ENCODE results near the gene ENPP4. TPM values are rescaled to one million over a fixed set of nuclear protein-coding genes. Genes with fewer than 3 reads are reported as not detected.
A peak's percentile ranks its signal among the peaks of the same experiment; 100 is the strongest.

The ENPP4 gene
- total RNA-seq, 1 experiment from 2014 or later = 2.8 TPM

DNA sequence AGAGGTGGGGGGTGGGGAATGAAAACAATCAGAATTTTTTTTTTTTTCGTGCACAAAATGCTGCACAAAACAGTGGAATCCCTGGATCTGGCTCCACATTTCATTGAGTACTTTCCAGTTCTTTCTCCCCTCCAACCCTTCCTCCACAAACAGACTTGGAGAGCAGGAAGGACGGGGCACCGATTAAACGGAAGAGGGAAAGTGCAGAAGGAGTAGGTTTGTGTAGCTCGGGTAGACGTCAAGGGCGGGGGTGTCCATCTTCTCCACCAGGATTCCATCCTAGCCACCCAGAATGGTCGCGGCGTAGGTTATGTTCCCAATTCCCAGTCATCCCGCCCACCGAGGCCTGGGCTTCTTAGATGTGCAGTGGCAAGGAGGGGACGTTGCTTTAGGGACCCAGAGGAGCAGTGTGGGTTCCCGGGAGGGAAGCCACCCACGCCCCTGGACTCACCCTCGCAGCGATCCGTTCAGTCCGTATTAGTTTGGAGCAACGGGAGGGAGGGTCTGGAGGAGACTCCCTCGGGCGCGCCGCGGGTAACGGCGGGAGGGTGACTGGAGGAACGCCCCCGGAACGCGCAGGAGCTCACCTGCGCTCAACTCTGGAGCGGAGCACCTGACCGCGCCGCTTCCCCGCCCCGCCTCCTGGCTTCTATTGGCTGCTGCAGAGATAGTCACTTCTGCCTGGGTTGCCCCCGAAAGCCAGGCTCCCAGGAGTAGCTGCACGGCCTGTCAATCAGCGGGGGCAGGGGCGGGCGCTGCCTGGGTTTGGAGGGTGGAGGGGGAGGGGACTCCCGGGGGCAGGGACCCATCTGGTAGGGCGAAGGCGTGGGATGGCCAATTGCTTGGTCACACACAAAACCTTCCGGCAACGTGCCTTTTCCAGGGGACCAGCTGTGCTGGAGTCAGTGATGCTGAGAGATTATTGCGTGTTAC is 40.8 kb downstream of the ENPP4 start, which contains the start of gene ENPP5 (continued):
- 0 out of 2 replicates have a peak, but pooled peaks have one; percentile 21 for TF ChIP-seq FOXP4 (CRISPR knock-in tag; IDR thresholded peaks at IDR 0.05)
- TF ChIP-seq ZNF532 (CRISPR knock-in tag; IDR thresholded peaks at IDR 0.05; ENCODE audit: borderline replicate concordance) = no peak
- TF ChIP-seq FOXP1 (CRISPR knock-in tag; IDR thresholded peaks at IDR 0.05; ENCODE audit: borderline replicate concordance) = peak; percentile 63; the same call in 1 of the 2 replicates
- 0 out of 2 replicates have a peak, but pooled peaks have one; percentile 17 for TF ChIP-seq ZNF232 (CRISPR knock-in tag; IDR thresholded peaks at IDR 0.05)
- TF ChIP-seq ZNF423 (CRISPR knock-in tag; IDR thresholded peaks at IDR 0.05) = peak; percentile 79
- TF ChIP-seq ZBTB21 (CRISPR knock-in tag; IDR thresholded peaks at IDR 0.05; ENCODE audit: borderline replicate concordance) = peak; percentile 27; the same call in 1 of the 2 replicates
- 0 out of 2 replicates have a peak, but pooled peaks have one; percentile 65 for TF ChIP-seq TEAD1 (CRISPR knock-in tag; IDR thresholded peaks at IDR 0.05)

DNA sequence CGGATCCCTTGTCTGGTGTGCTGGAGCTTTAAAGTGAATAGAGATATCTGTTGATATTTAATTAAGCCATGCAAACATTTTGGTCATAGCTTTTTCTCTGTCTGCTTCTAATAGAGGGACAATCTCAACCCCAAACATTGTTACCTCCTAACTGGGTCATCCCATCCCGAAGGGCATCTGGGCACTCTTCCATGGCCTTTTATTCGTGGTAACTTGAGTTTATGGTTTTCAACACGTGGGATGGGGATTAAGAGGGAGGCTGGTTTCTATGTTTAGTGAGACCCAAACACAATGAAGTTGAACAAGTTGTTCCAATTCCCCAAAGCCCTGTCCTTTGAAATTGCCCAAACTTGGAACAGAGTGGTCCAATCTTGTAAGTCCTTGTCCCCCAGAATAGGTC is 42.4 kb downstream of the ENPP4 start:
- ChIA-PET CTCF (no interaction called here), POLR2A (no interaction called here)
- peaks cover under 1% of the 10 kb centered on the region; the same call in 1 of the 2 replicates for H3K27me3 Mint-ChIP-seq (ENCODE audit: low read depth)
- H3K27ac Mint-ChIP-seq = no peak overlapping the region
- H3K36me3 Mint-ChIP-seq = peaks cover 9% of the 10 kb centered on the region
- no peak overlapping the region for H3K4me3 Mint-ChIP-seq
- H3K4me1 Mint-ChIP-seq = peaks cover 25% of the 10 kb centered on the region
- H3K9me3 Mint-ChIP-seq = no peaks in the 10 kb centered on the region
- DNase-seq (ENCODE audit: low spot score) (no peak), ATAC-seq (no peak)
- no peak for TF ChIP-seq ARID4B (CRISPR knock-in tag; IDR thresholded peaks at IDR 0.05; ENCODE audit: borderline replicate concordance)
- TF ChIP-seq GTF2I (CRISPR knock-in tag; conservative IDR thresholded peaks at IDR 0.05) = no peak
- no peak for TF ChIP-seq ZNF138 (CRISPR knock-in tag; conservative IDR thresholded peaks at IDR 0.05)
- TF ChIP-seq E2F4 (CRISPR knock-in tag; IDR thresholded peaks at IDR 0.05; ENCODE audit: borderline replicate concordance, low read depth) = no peak
- no peak for TF ChIP-seq ZNF317 (CRISPR knock-in tag; IDR thresholded peaks at IDR 0.05; ENCODE audit: borderline replicate concordance, low read depth)
- TF ChIP-seq ZNF219 (CRISPR knock-in tag; IDR thresholded peaks at IDR 0.05; ENCODE audit: borderline replicate concordance) = no peak
- no peak for TF ChIP-seq CREB1 (CRISPR knock-in tag; IDR thresholded peaks at IDR 0.05)
- TF ChIP-seq, protein P1, sequence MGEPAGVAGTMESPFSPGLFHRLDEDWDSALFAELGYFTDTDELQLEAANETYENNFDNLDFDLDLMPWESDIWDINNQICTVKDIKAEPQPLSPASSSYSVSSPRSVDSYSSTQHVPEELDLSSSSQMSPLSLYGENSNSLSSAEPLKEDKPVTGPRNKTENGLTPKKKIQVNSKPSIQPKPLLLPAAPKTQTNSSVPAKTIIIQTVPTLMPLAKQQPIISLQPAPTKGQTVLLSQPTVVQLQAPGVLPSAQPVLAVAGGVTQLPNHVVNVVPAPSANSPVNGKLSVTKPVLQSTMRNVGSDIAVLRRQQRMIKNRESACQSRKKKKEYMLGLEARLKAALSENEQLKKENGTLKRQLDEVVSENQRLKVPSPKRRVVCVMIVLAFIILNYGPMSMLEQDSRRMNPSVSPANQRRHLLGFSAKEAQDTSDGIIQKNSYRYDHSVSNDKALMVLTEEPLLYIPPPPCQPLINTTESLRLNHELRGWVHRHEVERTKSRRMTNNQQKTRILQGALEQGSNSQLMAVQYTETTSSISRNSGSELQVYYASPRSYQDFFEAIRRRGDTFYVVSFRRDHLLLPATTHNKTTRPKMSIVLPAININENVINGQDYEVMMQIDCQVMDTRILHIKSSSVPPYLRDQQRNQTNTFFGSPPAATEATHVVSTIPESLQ (CRISPR knock-in tag; IDR thresholded peaks at IDR 0.05) = no peak
- no peak for TF ChIP-seq GABPB1 (CRISPR knock-in tag; IDR thresholded peaks at IDR 0.05)
- TF ChIP-seq TEAD1 (CRISPR knock-in tag; IDR thresholded peaks at IDR 0.05) = no peak
- TF ChIP-seq, protein P2, sequence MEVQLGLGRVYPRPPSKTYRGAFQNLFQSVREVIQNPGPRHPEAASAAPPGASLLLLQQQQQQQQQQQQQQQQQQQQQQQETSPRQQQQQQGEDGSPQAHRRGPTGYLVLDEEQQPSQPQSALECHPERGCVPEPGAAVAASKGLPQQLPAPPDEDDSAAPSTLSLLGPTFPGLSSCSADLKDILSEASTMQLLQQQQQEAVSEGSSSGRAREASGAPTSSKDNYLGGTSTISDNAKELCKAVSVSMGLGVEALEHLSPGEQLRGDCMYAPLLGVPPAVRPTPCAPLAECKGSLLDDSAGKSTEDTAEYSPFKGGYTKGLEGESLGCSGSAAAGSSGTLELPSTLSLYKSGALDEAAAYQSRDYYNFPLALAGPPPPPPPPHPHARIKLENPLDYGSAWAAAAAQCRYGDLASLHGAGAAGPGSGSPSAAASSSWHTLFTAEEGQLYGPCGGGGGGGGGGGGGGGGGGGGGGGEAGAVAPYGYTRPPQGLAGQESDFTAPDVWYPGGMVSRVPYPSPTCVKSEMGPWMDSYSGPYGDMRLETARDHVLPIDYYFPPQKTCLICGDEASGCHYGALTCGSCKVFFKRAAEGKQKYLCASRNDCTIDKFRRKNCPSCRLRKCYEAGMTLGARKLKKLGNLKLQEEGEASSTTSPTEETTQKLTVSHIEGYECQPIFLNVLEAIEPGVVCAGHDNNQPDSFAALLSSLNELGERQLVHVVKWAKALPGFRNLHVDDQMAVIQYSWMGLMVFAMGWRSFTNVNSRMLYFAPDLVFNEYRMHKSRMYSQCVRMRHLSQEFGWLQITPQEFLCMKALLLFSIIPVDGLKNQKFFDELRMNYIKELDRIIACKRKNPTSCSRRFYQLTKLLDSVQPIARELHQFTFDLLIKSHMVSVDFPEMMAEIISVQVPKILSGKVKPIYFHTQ (CRISPR knock-in tag; IDR thresholded peaks at IDR 0.05) = no peak

Data from WTC11 (cell line).